HuH-7 (cell line): ENCODE data around the gene PTPRN2.
"Not testable (repeated sequence)": the region's sequence is repeated elsewhere in the genome, so short reads cannot be mapped to it uniquely, and the experiment has no call there.

ENCODE experiments used
- DNase-seq: peaks from one replicate; pipeline ENCODE4 v3.0.0; 2011; ENCODE audit warnings: low spot score

The PTPRN2 gene

DNA sequence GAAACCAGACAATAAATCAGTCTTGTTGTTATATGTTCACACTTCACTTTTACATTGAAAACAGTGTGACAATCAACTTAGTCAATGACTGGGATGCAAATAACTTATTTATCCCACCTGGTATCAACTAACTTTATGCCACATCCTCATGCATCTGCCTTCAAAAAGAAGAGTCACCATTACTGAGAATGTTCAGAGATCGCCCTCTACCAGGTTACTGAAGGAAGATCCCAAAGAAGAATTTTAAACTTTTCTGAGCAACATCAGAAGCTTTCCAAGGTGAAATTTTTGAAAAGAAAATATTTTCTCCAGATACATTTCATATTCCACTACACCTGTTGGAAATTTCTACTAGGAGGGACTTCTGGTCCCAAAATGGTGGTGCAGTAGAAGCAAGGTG is 359.5 kb downstream of the PTPRN2 start:
- no peak for DNase-seq

DNA sequence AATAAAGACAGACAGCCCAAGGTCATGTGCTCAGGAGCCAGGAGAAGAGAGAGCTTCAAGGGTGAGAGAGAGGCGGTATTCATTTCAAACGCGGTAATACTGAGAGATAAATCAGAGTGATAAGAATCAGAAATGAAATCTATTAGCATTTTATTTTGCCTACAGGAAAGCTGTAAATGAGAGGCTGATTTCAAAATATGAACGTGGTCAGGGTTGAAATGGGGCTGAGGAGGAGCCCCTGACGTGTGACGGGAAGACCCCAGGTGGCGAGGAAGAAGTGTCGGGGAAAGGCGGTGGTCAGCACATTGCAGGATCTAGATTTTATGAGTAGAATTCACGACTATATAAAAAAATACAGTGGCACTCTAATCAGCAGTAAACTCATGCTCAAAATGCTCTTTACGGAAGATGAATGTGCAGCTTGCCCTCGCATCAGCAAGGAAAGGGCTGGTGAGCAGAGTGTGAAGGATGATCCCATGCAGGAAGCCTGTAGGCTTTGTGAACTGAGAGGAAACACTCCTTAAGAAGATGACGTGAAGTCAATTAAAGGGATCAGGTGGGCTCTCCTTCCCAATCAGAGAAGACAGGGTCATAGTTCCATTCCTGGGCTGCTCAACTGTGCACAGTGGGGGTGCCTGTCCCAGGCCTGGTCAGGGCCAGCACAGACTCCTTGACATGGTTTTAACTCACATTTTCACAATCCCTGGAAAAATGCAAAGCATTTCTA is 360.2 kb downstream of the PTPRN2 start:
- DNase-seq = no peak

DNA sequence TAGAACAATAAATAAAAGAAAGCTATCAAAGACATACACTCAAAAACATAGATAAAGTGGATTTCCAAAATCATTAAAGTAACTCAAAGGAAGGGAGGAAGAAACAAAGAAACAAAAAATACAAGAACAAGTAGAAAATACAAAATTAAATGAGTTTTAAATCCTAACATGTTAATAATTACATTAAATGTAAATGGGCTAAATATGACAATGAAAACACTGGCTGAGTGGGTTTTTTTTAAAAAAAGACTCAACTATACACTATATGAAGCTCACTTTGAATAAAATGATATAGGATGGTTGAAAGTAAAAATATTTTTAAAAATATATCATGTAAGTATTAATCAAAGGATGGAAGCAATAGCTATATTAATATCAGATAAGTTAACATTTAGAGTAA is 371.4 kb downstream of the PTPRN2 start:
- DNase-seq = no peak

DNA sequence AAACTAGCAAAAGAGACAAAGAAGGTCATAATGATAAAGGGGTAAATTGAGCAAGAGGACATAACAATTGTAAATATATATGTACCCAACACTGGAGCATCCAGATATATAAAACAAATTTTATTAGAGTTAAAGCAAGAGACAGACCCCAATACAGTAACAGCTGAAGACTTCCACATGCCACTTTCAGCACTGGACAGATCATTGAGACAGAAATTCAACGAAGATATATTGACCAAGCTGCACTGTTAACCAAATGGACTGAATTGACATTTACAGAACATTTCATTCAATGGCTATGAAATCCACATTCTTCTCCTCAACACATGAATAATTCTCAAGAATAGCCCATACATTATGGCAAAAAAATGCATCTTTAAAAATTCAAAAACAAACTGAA is 378.2 kb downstream of the PTPRN2 start:
- DNase-seq = no peak

DNA sequence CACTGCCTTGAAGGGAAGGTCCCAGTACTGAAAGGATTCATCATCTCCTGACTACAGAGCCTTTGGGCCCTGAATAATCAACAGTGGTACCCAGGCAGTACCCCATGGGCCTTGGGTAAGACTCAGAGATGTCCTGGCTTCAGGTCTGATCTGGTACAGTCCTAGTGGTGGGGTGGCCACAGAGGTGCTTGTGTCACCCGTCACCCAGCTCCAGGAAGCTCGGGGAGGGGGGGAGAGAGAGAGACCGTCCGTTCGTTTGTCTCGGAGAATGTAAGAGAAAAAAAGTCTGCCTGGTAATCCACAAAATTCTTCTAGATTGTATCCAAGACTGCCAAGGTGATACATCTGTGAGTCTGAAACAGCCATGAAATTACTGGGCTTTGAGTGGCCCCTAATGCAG is 381.3 kb downstream of the PTPRN2 start:
- DNase-seq = no peak

DNA sequence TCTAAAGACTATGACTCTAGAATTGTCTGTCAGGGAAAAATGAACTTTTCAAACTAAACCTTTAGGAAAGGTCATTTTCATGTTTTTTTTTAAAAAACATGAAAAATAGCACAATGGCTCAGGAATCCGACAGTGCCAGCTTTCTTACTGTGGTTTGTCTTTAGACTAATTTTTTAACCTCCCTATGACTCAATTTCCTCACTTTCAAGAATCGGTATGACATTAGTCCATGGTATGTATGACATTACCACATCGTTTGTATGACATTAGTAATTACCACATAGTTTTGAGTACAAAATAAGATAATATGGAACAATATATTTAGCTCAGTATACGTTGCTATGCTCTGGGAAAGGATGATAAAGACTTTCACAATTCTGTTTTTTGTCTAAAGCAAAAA is 383.2 kb downstream of the PTPRN2 start:
- DNase-seq = no peak

DNA sequence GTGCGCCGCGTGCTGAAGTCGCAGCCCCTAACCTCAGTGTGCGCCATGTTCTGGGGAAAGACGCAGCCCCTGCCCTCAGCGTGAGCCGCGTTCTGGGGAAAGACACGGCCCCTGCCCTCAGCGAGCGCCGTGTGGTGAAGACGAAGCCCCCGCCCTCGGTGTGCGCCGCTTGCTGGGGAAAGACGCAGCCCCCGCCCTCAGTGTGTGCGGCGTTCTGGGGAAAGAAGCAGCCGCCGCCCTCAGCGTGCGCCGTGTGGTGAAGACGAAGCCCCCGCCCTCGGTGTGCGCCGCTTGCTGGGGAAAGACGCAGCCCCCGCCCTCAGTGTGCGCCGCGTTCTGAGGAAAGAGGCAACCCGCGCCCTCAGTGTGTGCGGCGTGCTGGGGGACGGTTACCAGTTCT is 383.7 kb downstream of the PTPRN2 start:
- DNase-seq = not testable (repeated sequence)

DNA sequence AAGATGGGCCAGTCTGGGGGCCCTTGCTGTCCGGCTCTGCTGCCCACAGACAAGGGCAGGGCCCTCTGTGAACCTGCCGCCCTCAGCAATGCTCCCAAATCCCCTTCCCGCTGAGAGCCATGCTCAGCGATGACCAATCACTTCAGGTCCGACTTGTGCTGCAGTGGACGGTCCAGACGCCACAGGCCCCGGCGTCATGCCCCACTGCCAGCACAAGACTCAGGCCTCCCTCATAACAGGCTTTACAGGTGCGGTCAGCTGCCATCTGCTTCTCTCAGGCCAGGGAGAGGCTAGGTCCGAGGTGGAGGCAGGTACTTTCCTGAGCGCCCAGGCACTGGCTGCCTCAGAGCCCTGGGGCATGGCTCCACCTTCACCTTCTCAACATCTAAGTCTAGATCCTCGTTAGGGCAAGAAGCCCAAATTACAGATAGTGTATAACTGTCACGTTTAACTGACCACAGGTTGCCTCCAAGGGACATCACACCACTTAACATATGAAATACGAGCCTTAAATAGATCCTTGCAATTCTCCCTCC is 393.2 kb downstream of the PTPRN2 start:
- DNase-seq = no peak

DNA sequence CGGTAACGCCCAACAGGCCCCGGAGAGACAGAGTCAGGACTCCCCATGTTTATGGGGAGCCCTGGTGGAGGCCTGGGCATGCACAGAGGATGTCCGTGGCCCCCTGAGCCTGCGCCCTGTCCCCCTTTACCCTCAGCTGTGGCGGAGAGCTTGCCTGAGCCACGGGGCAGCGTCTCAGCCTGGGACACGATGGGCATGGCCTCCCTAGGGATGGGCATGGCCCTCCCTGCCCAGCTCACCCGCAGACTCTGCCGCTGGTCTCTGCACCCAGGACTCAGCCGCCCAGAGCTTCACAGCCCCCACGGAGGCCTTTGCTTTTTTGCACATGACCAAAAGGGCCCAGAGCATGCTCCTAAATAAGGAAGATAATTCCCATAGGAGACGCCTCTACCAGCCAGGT is 394.2 kb downstream of the PTPRN2 start:
- no peak for DNase-seq

DNA sequence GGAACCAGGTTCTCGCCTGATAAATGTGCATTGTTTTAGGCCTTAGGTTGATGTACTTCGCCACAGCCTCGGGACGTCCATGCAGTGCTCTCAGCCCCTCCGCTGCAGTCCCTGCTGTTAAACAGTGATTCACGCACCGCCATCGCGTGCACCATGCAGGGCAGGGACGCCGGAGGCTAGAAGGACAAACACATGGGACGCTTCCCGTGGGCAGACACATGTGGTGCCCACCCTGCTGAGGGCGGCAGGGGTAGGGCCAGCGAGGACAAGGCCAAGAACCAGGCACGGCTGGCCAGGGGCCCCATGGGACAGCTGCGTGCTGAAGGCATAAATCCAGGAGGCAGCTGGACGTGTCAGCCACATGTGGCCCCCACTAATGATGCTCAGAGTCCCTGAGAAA is 394.7 kb downstream of the PTPRN2 start:
- no peak for DNase-seq

DNA sequence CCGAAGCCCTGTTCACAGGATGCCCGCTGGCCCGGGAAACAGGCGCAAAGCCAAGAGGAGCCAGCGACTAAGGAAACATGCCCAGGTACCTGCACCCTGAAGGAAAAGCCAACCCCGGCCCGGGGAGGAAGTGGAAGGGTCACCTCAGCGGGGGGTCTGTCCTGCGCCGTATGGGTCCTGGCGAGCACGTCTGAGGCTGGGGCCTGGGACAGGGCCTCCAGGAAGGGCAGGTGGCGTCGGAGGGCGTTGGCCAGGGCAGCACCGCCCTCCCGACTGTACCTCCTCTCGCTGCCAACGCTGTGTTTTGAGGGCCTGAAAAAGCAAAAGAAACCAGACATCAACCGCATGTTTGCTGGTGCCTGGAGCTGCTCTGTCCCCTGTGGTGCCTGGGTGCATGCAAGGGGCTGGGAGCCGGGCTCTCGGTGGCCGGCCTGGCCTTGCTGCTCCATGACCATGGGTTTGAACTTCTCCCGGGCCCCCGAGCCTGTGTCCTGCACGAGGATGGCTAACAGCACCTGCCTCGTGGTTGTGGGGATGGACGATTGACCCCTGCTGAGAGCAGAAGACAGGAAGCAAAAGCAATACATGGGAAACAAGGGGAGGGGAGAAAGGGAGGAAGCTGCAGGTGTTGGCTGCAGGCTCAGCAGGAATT is 395.3 kb downstream of the PTPRN2 start:
- no peak for DNase-seq

DNA sequence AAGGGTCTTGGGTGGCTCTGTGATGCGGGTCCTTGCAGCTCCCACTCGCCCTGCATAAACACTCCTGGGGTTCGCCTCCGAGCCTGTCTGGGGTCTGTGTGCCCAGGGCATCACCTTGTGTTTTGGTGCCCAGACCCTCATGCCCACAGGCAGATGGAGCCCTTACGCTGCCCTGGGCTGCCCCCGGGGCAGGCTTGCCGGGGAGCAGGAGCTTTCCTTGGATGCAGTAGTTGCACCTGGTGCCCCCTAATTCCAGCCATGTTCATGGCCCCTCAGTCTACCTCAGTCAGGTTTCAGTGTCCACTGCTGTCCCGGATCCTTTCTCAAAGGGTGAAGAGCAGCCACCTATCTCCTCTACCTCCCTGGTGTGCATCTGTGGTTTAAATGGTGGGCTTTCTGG is 396.0 kb downstream of the PTPRN2 start:
- no peak for DNase-seq

DNA sequence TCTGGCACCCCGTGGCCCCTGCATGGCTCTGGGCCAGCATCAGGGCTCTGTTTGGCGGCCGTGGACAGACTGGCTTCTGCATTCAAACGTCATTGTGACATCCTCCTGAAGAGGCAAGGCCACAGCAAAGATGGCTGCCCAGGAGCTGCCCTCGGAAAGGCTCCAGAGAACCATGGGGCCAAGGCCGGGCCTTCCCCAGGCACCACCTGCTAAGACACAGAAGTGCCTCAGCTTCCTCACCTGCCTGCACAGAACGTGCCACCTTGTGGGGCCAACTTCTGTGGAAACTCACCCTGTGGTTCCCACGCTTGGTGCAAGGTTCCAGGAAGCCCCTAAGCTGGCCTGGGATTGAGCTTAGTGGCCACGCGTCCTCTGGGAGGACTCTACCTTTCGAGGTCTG is 396.9 kb downstream of the PTPRN2 start:
- DNase-seq = no peak

DNA sequence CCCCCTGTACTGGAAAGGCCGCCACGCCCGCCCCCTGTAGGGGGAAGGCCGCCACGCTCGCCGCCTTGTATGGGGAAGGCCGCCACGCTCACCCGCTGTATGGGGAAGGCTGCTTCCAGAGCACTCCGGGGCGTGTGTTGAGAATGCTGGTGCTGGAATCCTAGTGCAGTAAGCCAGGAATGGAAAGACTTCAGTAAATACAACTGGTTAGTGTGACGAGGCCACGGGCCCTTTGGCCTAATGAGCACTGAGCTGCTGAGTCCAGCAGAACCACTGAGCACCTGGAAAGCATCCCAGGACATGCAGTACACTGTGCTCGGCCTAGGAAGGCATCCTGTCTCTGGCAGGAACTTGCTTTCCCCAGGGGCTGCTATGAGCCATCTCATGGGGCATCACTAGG is 398.9 kb downstream of the PTPRN2 start:
- DNase-seq = no peak

DNA sequence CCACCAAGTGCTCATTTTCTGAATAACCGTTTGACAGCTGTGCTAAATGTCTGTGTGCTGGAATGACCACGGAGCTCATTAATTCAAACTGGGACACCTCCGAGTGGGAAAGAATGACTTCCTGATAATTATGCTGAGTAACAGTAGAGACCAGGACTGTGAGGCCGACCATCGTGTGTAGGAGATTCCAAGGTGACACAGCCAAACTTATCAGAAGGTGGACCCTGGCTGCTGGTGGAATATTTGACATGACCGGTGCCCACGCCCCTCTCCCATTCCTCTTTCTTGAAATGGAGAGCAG is 400.0 kb downstream of the PTPRN2 start:
- no peak for DNase-seq

DNA sequence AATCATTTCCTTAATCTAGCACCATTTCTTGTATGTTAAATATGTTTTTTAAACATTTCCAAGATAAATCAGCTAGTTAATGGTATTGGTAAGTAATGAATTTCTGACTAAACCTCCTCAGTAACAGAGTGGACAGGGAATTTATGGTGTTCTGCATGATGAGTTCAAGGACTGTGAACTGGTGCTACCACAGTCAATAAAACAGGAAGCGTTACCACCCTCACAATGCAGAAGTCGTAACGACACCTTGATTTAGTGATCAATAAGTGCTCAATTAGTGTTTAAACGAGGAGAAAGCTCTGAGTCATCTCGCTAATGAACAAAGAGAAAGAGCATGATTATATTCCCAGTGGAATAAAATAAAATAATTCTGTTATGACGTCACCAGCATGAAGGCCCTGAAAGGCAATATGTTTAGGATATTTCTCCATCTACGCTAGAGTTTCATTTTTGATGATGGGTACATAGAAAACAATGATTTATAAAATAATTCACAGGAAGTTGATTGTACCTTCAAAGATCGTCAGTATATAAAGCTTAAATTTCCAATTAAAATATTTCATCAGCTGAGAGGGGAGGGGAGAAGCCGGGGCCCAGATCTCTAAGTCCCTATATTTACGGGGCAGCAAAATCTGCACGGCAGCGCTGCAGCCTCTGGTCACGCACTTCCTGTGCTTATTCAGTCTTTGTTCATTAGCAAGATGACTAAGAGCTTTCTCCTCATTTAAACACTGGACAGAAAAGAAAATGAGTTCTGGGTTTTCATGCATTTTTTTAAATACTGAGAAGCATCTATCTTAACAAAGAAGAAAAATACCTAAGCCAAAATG is 400.5 kb downstream of the PTPRN2 start:
- DNase-seq = no peak

DNA sequence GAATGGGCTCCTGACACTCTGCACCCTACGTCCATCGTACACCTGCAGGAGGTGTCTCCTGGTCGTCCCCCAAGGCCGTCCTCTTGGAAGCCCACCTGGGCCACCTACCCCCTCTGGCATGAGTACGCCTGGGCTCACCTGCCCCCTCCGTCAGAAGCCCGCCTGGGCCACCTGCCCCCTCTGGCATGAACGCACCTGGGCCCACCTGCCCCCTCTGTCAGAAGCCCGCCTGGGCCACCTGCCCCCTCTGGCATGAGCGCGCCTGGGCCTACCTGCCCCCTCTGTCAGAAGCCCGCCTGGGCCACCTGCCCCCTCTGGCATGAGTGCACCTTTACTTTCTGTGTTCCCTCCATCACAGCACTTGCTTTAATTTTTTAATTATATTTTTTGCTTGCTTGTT is 401.2 kb downstream of the PTPRN2 start:
- no peak for DNase-seq

DNA sequence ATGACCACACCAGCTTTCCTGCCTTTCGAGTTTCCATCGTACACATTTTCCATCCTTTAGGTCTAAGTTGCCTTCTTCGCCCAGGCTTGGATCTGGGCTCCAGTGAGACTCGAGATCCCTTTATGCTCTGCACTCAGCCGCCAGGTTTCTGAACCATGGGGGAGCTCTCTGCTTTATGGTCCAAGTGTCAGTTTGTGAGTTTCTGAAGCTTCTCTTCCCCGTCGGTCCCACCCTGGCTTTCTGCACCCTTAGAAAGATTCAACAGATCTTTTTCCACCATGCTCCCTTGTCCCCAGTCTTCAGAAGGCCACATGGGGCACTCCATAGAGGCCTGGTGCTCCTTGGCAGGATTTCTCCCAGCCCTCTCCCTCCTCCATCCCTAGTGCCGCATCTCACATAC is 402.0 kb downstream of the PTPRN2 start:
- no peak for DNase-seq

DNA sequence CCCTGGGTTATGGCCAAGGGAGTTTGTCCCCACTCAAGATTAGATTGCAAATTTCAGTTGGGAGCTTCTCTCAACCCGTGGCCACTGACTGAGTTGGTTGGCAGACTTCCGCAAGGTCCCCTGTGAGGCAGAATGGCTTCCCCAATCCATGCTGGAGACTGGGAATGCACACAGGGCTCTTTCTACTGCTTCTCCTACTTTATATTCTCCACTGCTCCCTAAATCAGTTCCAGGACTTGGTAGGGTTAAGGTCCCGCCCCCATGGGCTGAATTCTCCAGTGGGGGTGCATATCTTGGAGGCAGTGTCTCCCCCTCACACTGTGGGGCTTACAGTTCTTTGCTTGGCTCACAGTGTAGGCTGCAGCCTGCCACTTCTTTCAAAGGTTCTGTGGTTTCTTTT is 404.2 kb downstream of the PTPRN2 start:
- DNase-seq = no peak

DNA sequence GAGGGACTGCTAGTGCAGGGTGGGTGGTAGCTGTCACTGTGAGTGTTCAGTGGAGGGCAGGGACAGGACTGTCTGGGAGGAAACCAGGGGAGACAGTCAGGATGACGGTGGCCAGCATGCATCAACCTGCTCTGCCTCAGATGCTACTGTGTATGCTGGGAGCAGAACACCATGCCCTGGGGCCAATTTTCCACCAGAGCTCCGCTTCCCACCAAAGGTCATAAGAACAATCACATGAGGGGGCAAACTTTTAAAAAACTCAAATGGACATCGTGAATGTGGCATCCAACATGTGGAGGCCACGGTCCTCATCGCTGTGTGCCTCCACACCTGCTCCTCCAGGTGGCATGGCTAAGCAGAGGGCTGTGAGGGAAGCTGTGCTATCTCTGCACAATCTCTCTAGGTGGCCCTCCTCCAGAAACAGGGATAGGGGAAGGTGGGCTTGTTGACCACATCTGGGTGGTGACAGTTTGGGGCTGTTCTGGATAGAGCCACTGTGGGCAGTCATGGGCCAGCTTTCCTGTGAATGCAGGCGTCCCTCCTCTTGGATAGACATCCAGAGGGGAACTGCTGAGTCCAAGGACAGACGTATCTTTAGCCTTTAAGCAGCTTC is 411.0 kb downstream of the PTPRN2 start:
- DNase-seq = no peak

DNA sequence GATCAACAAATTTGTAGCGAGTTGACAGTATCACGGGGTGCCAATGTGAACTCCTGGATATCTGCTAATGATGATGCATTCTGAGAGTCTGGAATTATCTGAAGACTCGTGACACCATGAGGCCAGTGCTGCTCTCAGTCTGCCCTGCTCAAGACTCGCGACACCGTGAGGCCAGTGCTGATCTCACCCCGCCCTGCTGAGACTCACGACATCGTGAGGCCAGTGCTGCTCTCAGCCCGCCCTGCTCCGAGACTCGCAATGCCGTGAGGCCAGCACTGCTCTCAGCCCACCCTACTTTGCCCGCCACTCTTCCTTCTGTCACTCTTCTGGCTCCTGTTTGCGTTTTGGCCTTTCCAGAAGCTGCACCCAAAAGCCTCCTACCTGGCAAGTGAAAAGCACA is 411.8 kb downstream of the PTPRN2 start:
- no peak for DNase-seq

DNA sequence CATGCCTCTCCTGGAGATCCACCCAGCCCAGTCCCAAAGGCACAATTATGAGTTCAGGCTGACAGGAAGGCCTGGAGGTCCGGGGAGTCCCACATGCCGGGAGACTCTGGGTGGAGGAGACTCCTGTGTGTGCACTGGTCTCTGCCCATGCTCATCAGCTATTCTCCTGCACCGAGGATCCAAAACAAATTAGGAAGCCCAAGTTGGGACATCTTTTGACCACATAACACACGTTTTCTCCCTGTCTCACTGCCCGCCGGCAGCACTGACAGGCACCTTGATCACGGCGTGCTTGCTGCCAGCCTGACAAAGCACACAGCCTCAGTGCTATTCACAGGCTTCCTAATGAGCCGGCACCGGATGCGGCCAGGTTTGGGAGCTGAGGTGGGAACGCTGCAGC is 412.7 kb downstream of the PTPRN2 start:
- no peak for DNase-seq

DNA sequence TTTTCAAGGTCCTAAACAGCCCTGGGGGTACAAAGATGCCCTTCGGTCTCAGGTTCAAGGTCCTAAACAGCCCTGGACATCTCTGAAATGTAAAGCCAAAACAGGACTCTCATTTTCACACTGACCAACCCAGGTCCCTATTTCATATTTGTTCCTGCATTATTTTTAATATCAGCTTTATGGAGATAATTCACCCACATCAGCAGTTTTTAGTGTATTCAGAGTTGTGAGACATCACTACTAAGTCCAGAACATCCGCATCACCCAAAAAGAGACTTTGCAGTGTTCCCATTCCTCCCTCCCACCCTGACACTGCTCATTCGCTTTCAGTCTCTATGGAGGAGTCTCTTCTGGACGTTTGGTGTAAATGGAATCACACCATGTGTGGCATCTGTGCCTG is 420.2 kb downstream of the PTPRN2 start:
- no peak for DNase-seq
